ENCODE results near the gene TMEM203.

GRCh38 chr9:137188086-137188489 lies 17.4 kb downstream of the TMEM203 start:
- TF ChIP-seq CTCF (IDR thresholded peaks at IDR 0.05; ENCODE audit: poor library complexity, severe bottlenecking): no peak
- no peak for TF ChIP-seq EP300 (conservative IDR thresholded peaks at IDR 0.05; ENCODE audit: poor library complexity, severe bottlenecking)
